Activated T-cell treated with anti-CD3 and anti-CD28 coated beads, Interleukin-2, amount 50 U/mL, for 72 hours (primary cell): Measurements from ENCODE around the gene VAV3. TPM values are rescaled to one million over a fixed set of nuclear protein-coding genes. Genes with fewer than 3 reads are reported as not detected.

ENCODE experiments used
- ATAC-seq, 2 donors: fragments of 150-1000 bp; cut with Tn5 transposase; replicated peaks in 1 of 2; 2 replicates each; pipeline ENCODE4 v1.10.0; 2021; ENCODE audit warnings: moderate library complexity in 2 of 2, mild to moderate bottlenecking in 1 of 2
- DNase-seq, 2 donors: peaks; one replicate each; pipeline ENCODE4 v3.0.0; 2021 to 2022; ENCODE audit warnings: mixed read lengths in 1 of 2
- H3K27ac Mint-ChIP-seq: one replicate; pipeline ENCODE4 v1.8.0; 2022; ENCODE audit warnings: mild to moderate bottlenecking, moderate library complexity, mixed read lengths
- H3K27me3 Mint-ChIP-seq: one replicate; pipeline ENCODE4 v1.8.0; 2022; ENCODE audit warnings: low read depth, mixed read lengths
- H3K36me3 Mint-ChIP-seq, 2 donors: one replicate each; pipeline ENCODE4 v1.8.0; 2022; ENCODE audit warnings: mixed read lengths in 2 of 2, mild to moderate bottlenecking in 1 of 2; ENCODE audit not compliant: insufficient read depth in 2 of 2
- H3K4me1 Mint-ChIP-seq: one replicate; pipeline ENCODE4 v1.8.0; 2022; ENCODE audit warnings: low read depth, mixed read lengths
- H3K4me3 Mint-ChIP-seq, 2 donors: one replicate each; pipeline ENCODE4 v1.8.0; 2022; ENCODE audit warnings: mild to moderate bottlenecking in 2 of 2, mixed read lengths in 2 of 2, moderate library complexity in 2 of 2
- H3K9me3 Mint-ChIP-seq, 2 donors: one replicate each; pipeline ENCODE4 v1.8.0; 2022; ENCODE audit warnings: mixed read lengths in 2 of 2
- total RNA-seq, 2 donors: library from RNA; stranded (reverse); gene quantifications; one replicate each; pipeline ENCODE4 v1.2.3, GENCODE V29; 2022

The VAV3 gene
- total RNA-seq, 2 donors from 2014 or later = 2.5 to 2.8 TPM

DNA sequence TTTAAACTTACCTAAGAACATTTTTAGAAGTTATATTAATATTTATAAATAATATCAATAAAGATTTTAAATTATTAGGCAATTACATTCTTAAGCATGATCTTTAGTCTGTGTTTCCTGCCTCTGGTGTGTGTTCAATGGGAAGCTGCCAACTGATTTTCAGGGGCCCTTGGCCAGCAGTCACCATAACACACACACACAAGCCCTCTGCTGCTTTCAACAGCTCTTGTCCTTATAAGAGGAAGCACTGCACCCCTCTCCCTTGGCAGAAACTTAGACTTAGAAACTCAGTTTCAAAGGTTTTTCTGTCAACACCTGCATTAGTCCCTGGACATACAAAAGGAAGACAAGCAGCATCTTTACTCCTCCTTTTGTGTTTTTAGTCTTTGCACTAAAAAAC, 81.4 kb downstream of the VAV3 start:
- Mint-ChIP-seq H3K27ac (no peak overlapping the region), H3K36me3 (peaks cover 0 to 1% of the 10 kb centered on the region in 2 donors), H3K9me3 (peaks cover 0 to 3% of the 10 kb centered on the region in 2 donors), H3K27me3 (no peaks in the 10 kb centered on the region), H3K4me1 (peaks cover 16% of the 10 kb centered on the region), H3K4me3 (no peak overlapping the region)
- no peak for DNase-seq
- ATAC-seq = no peak

DNA sequence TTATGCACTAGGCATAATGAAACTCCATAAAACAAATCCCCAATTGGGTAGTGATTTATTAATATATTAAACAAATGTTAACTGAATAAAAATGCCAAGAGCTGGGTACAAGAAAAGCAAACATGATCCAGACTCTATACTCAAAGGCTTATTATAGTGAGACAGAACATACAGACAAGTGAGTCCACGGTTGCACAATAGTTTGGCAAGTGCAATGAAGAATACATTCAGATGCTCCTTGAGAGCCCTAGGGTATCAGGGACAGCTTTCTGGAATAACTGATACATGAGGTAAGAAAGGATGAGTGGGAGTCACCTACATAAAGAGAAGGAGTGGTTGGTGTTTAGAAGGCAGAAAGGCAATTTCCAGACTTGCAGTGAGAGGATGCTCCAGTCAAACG, 85.1 kb downstream of the VAV3 start:
- ATAC-seq (no peak), DNase-seq (no peak)
- H3K4me1 Mint-ChIP-seq = peaks cover 39% of the 10 kb centered on the region
- H3K36me3 Mint-ChIP-seq = peaks cover 0 to 3% of the 10 kb centered on the region in 2 donors
- H3K27me3 Mint-ChIP-seq = no peaks in the 10 kb centered on the region
- no peak overlapping the region for H3K27ac Mint-ChIP-seq
- peaks cover 0 to 6% of the 10 kb centered on the region in 2 donors for H3K9me3 Mint-ChIP-seq
- no peak overlapping the region for H3K4me3 Mint-ChIP-seq

DNA sequence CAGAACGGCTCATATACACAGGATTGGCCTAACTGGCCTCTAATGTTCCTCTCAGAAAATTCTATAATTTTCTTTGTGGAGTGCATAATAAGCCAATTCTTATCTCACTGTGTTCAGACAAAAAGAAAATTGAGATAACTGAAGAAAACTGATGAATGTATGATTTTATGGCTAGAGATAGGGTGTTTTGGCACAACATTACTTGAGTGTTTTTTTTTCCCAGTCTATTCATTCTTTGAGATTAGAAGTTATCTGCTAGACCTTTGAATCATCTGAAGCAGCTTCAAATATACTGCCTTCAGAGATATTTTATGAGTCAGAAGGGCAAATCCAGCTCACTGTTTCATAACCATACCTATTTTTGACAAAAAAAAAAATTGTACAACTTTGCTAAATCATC, 85.6 kb downstream of the VAV3 start:
- ATAC-seq (peak; percentile 68 to 79), DNase-seq (no peak)
- Mint-ChIP-seq H3K4me1 (peaks cover 40% of the 10 kb centered on the region), H3K9me3 (peaks cover 0 to 6% of the 10 kb centered on the region in 2 donors), H3K36me3 (peaks cover 0 to 3% of the 10 kb centered on the region in 2 donors), H3K27me3 (no peaks in the 10 kb centered on the region), H3K27ac (no peak overlapping the region), H3K4me3 (no peak overlapping the region)

DNA sequence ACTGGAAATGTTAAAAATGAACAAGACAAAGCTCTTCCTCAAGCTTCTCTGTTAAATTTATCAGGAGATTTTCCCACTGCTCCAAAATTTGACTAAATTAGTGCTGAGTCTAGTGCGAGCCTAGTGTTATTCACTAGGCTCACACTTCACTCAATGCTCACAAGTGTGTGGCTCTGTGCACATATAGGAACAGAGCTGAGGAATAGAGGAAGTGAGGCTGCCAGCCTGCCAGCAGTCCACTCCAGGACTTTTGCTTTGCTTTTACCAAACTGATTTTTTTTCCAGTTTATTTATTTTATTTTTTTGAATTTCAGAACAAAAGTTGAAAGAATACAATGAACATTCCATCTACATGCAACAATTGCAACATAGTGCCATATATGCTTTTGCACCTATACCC, 87.2 kb downstream of the VAV3 start:
- Mint-ChIP-seq H3K27ac (no peak overlapping the region), H3K9me3 (peaks cover 0 to 6% of the 10 kb centered on the region in 2 donors), H3K4me1 (peaks cover 40% of the 10 kb centered on the region), H3K36me3 (peaks cover 0 to 3% of the 10 kb centered on the region in 2 donors), H3K27me3 (no peaks in the 10 kb centered on the region), H3K4me3 (no peak overlapping the region)
- DNase-seq (no peak), ATAC-seq (no peak)

DNA sequence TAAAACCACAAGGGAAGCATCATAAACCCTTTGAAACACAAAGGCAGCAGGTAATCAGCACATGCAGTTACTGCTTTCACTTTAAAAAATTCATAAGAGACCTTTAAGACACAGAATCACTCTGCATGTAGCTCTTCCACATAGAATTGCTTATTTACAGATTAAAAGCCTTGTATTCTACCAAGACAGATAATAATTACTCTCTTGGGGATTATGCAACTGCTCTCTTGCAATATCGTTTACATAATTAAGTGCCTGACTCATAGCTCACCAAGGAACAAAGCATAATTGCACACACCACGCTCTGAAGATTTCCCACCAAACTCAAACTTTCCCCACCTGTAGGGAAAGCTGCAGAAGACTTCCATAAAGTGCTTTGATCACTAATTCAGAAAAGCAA, 87.9 kb downstream of the VAV3 start:
- no peaks in the 10 kb centered on the region for H3K27me3 Mint-ChIP-seq
- no peak overlapping the region for H3K27ac Mint-ChIP-seq
- peaks cover 0 to 3% of the 10 kb centered on the region in 2 donors for H3K36me3 Mint-ChIP-seq
- ATAC-seq (no peak), DNase-seq (no peak)
- peak overlapping the region in 1 of 2 donors; percentile 14 for H3K4me3 Mint-ChIP-seq
- peaks cover 41% of the 10 kb centered on the region for H3K4me1 Mint-ChIP-seq
- peaks cover 0 to 6% of the 10 kb centered on the region in 2 donors for H3K9me3 Mint-ChIP-seq

DNA sequence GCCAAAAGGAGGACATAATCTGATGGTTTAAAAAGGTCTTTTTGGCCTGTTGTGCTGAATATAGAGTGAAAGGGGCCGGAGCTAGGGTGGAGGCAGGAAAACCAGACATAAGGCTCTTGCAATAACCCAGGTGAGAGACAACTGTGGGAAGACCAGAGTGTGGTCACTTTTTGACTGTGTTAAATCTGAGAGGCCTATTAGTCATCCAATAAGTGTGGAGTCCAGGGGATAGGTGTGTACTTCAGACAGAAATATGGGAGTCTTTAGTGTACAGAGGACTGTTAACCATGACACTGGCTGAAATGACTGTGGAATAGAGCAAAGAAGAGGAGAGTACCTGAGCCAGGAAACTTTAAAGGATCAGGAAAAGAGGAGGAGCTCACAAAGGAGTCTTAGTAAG, 89.3 kb downstream of the VAV3 start:
- H3K4me1 Mint-ChIP-seq = peaks cover 53% of the 10 kb centered on the region
- H3K4me3 Mint-ChIP-seq = no peak overlapping the region
- no peak overlapping the region for H3K27ac Mint-ChIP-seq
- peaks cover 0 to 3% of the 10 kb centered on the region in 2 donors for H3K36me3 Mint-ChIP-seq
- H3K9me3 Mint-ChIP-seq = peaks cover 0 to 6% of the 10 kb centered on the region in 2 donors
- no peaks in the 10 kb centered on the region for H3K27me3 Mint-ChIP-seq
- ATAC-seq = no peak
- no peak for DNase-seq

DNA sequence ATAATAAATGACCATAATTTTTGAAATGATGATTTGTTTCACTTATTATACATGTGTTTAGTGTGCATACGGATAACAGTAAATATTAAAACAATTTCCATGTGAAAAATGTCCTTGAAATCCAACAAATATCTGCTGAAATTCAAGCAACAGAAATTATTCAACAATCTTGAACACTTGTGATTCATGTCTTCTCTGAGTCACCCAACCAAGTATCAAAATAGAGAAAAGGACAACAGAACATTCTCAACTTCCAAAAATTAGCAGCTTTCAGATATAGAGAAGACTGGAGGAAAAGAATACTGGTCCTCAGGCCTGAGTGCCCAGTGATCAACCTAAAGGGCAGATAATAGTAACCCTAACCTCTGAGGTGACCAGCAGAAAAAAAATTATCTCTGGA, 90.8 kb downstream of the VAV3 start:
- no peak overlapping the region for H3K27ac Mint-ChIP-seq
- no peaks in the 10 kb centered on the region for H3K27me3 Mint-ChIP-seq
- no peak overlapping the region for H3K4me3 Mint-ChIP-seq
- H3K9me3 Mint-ChIP-seq = peaks cover 3 to 4% of the 10 kb centered on the region in 2 donors
- no peak for ATAC-seq
- H3K4me1 Mint-ChIP-seq = peaks cover 48% of the 10 kb centered on the region
- DNase-seq = no peak
- peaks cover 3 to 4% of the 10 kb centered on the region in 2 donors for H3K36me3 Mint-ChIP-seq

DNA sequence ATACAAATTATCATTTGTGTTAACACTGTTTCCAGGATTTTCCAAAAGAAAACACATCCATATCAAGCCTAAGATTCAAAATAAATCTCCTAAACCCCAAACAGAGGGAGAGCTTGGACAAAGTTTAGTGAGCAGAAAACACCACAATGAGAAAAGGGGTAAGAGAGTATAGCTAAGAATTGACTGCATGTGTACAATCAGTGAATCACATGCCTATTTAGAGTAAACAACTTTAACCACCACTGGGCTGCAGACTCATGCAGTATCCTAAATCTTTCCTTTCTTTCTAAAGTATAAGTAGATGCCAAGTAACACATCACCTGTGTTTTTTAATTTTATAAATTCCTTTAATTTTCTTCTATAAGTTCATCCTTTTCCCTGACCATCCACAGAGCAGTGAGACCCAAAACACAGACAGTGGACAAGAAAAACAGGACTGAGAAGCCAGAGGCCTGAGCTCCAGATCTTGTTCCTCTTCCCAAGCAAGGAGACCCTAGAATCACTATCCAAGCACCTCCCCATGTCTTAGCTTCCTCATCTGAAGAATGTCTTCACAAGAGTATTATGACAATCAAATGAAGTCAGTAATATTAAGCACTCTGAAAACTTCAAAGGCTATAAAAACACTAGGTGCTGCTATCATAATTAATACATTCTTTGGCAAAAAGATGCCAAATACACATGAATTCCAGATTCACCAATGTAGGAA, 93.1 kb downstream of the VAV3 start:
- H3K4me3 Mint-ChIP-seq = peak overlapping the region; percentile 25 to 76
- peaks cover 3 to 4% of the 10 kb centered on the region in 2 donors for H3K9me3 Mint-ChIP-seq
- DNase-seq (no peak), ATAC-seq (peak; percentile 34 to 54)
- peaks cover 3 to 4% of the 10 kb centered on the region in 2 donors for H3K36me3 Mint-ChIP-seq
- no peaks in the 10 kb centered on the region for H3K27me3 Mint-ChIP-seq
- peak overlapping the region; percentile 91 for H3K27ac Mint-ChIP-seq
- peaks cover 34% of the 10 kb centered on the region for H3K4me1 Mint-ChIP-seq

DNA sequence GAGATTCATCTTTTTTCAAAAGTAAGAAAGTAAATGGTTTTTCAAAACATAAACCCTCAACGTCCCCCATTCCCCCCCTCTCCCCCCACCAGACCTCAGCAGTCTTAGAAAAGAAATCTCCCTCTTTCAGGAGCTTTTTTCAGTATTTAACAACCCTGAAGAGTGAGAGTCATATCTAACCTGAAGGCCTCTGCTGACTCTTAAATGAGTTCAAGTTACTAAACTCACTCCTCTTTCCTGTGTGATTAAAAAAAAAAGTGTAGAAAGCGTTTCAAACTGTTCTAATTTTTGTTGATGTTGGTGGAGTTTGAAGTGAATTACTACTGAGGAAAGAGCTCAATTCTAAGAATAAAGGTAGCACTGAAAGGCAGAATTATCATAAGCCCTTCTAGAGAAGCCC, 93.7 kb downstream of the VAV3 start:
- Mint-ChIP-seq H3K4me1 (peaks cover 32% of the 10 kb centered on the region), H3K27ac (peak overlapping the region; percentile 91), H3K27me3 (no peaks in the 10 kb centered on the region), H3K36me3 (peaks cover 3 to 4% of the 10 kb centered on the region in 2 donors), H3K4me3 (peak overlapping the region; percentile 25 to 76), H3K9me3 (peaks cover 3 to 4% of the 10 kb centered on the region in 2 donors)
- ATAC-seq (peak; percentile 87 to 94), DNase-seq (no peak)

DNA sequence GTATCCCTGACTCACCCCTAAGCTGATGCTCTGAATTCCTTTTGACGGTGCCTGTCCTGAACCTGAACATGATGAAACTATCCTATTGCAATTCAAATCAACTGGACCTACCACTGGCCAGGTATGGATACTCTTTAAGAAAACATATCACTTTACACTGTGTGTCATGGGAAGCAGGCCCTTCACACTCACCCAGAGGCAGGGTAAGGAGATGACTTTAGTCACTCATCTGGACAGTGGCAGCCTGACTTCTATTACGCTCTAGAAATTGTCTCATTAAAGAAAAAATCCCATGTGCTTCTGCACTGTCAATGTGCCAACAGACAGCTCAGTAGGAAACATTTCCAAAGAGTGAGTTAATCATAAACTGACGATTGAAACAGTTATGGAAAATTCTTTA, 94.3 kb downstream of the VAV3 start:
- Mint-ChIP-seq H3K4me1 (peaks cover 28% of the 10 kb centered on the region), H3K9me3 (peaks cover 3 to 4% of the 10 kb centered on the region in 2 donors), H3K4me3 (peak overlapping the region in 1 of 2 donors; percentile 2), H3K27me3 (no peaks in the 10 kb centered on the region), H3K27ac (peak overlapping the region; percentile 1), H3K36me3 (peaks cover 3 to 4% of the 10 kb centered on the region in 2 donors)
- no peak for ATAC-seq
- no peak for DNase-seq

DNA sequence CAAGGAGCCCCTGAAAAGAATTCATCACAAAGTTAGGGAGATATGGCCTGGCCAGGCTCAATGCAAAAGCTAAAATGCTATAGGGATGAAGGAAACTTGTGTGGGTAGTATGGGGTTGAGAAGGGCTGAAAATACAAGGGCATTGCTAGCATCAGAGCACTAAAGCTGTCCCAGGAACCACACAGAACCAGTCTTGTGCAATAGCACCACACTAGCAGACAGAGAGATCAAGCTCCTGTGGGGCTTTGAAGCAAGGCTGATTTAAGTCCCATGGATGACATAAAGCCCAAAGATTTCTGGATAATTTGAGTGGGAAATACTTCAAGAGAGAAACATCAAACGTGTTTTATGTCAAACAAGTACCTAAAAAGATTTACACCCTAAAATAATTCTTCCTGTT, 97.1 kb downstream of the VAV3 start:
- Mint-ChIP-seq H3K27me3 (no peaks in the 10 kb centered on the region), H3K36me3 (peaks cover 2 to 4% of the 10 kb centered on the region in 2 donors), H3K4me3 (no peak overlapping the region), H3K4me1 (peaks cover 30% of the 10 kb centered on the region), H3K9me3 (peaks cover 2 to 4% of the 10 kb centered on the region in 2 donors), H3K27ac (no peak overlapping the region)
- no peak for ATAC-seq
- no peak for DNase-seq

DNA sequence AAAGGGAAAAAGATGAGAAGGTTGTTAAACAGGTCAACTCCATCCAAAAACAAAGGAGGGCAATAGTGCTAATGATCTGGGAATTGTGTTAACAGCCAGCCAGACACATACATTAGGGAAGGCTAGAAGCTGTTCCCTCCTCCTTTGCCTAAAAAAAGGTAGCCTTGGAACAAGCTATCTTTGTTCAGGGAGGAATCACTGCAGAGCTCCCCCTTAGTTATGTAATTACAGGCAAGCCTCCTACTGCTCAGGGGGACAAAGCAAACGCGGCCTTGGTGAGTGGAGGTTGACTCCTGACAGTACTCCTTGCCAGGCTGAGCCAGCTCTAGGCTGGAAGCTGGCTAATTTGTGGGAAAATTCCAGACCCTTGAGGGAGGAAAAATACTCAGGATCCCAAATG, 97.6 kb downstream of the VAV3 start:
- Mint-ChIP-seq H3K4me3 (no peak overlapping the region), H3K4me1 (peaks cover 30% of the 10 kb centered on the region)
- no peak for ATAC-seq

DNA sequence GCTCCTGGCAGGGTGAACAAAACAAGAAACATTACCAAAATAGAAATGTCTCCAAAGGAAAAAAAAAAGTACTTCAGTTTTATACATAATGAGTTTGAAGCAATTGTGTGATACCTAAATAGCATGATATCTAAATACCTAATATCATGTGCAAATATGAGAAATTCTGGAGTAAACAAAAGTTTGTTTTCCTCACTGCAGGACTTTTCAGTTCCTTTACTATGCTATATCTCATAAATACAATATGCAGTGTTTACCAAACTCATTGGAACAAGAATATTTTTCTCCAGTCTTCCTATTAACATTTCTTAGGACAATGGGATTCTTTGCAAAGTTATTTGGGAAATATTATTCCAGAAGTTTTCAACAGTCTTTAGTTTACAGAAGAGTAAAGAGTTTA, 98.1 kb downstream of the VAV3 start:
- peak overlapping the region; percentile 54 for H3K27ac Mint-ChIP-seq
- peaks cover 2 to 4% of the 10 kb centered on the region in 2 donors for H3K36me3 Mint-ChIP-seq
- DNase-seq = no peak
- peaks cover 3 to 8% of the 10 kb centered on the region in 2 donors for H3K9me3 Mint-ChIP-seq
- ATAC-seq = no peak
- no peak overlapping the region for H3K4me3 Mint-ChIP-seq
- no peaks in the 10 kb centered on the region for H3K27me3 Mint-ChIP-seq
- H3K4me1 Mint-ChIP-seq = peaks cover 27% of the 10 kb centered on the region

More for the DNA sequence above, 97.6 kb downstream of the VAV3 start:
- Mint-ChIP-seq H3K27ac (peak overlapping the region; percentile 54), H3K36me3 (peaks cover 2 to 4% of the 10 kb centered on the region in 2 donors), H3K9me3 (peaks cover 2 to 4% of the 10 kb centered on the region in 2 donors), H3K27me3 (no peaks in the 10 kb centered on the region)
- no peak for DNase-seq

DNA sequence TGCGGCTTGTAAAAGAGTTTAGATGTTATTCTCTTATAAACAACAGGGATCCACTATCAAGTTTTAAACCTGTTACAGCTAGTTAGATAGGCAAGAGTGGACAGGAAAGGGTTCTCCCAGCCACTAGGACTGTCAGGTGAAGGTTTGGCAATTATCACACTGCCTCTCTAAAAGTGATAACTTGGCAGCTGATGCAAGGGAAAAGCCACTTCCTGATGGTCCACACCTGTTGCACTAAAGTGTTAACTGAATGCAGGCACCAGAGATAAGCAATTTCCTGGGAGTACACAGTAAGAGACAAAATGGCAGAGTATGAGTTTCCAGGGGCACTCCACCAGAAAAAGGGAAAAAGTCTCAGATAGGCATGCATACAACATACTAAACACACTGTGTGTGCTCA, 99.4 kb downstream of the VAV3 start:
- Mint-ChIP-seq H3K9me3 (peaks cover 5 to 11% of the 10 kb centered on the region in 2 donors), H3K4me3 (no peak overlapping the region), H3K36me3 (peaks cover 2 to 4% of the 10 kb centered on the region in 2 donors), H3K4me1 (peaks cover 16% of the 10 kb centered on the region), H3K27me3 (no peaks in the 10 kb centered on the region), H3K27ac (no peak overlapping the region)
- ATAC-seq = no peak
- DNase-seq = no peak
